H9 (cell line): ENCODE results near the gene ANKDD1B. TPM values are rescaled to one million over a fixed set of nuclear protein-coding genes. Genes with fewer than 3 reads are reported as not detected.

ENCODE experiments used
- DNase-seq: peaks from one replicate; pipeline ENCODE4 v3.0.0-alpha.2; 2017
- H2AFZ ChIP-seq: one replicate; pipeline ENCODE4 v1.6.1; 2013; ENCODE audit warnings: mild to moderate bottlenecking, low read length, control low read depth, moderate library complexity
- H2AK5ac ChIP-seq: 2 replicates; pipeline ENCODE4 v1.6.1; 2013; ENCODE audit warnings: low read length, control low read depth, mixed read lengths; ENCODE audit not compliant: insufficient read length
- H2BK120ac ChIP-seq: one replicate; pipeline ENCODE4 v1.6.1; 2013; ENCODE audit warnings: low read depth, mild to moderate bottlenecking, low read length, control low read depth, inconsistent platforms; ENCODE audit not compliant: poor library complexity, severe bottlenecking
- H2BK12ac ChIP-seq: 2 replicates; pipeline ENCODE4 v1.6.1; 2013; ENCODE audit warnings: low read length, control low read depth, mixed read lengths, low read depth; ENCODE audit not compliant: insufficient read length
- H2BK15ac ChIP-seq: 2 replicates; pipeline ENCODE4 v1.6.1; 2013; ENCODE audit warnings: low read depth, low read length, control low read depth
- H2BK20ac ChIP-seq: one replicate; pipeline ENCODE4 v1.6.1; 2013; ENCODE audit warnings: low read depth, mild to moderate bottlenecking, low read length, control low read depth, inconsistent platforms; ENCODE audit not compliant: poor library complexity, severe bottlenecking
- H2BK5ac ChIP-seq: 2 replicates; pipeline ENCODE4 v1.6.1; 2013; ENCODE audit warnings: low read length, control low read depth, mixed read lengths; ENCODE audit not compliant: insufficient read length
- H3K14ac ChIP-seq: 2 replicates; pipeline ENCODE4 v1.6.1; 2013; ENCODE audit warnings: low read length, control low read depth; ENCODE audit not compliant: insufficient read depth
- H3K18ac ChIP-seq: 2 replicates; pipeline ENCODE4 v1.6.1; 2013; ENCODE audit warnings: low read depth, mild to moderate bottlenecking, mixed read lengths, low read length, control low read depth; ENCODE audit not compliant: insufficient read length
- H3K23ac ChIP-seq: 2 replicates; pipeline ENCODE4 v1.6.1; 2013; ENCODE audit warnings: low read length, control low read depth, mixed read lengths, low read depth; ENCODE audit not compliant: insufficient read length
- H3K23me2 ChIP-seq: 2 replicates; pipeline ENCODE4 v1.6.1; 2013; ENCODE audit warnings: low read depth, mild to moderate bottlenecking, mixed read lengths, low read length, control low read depth; ENCODE audit not compliant: insufficient read length, poor library complexity, severe bottlenecking
- H3K27ac ChIP-seq: 2 replicates; pipeline ENCODE4 v1.5.1; 2013; ENCODE audit warnings: low read length, control low read depth, mixed read lengths, low read depth; ENCODE audit not compliant: insufficient read length
- H3K27me3 ChIP-seq: 2 replicates; pipeline ENCODE4 v1.6.1; 2013; ENCODE audit warnings: low read length, control low read depth, inconsistent platforms; ENCODE audit not compliant: insufficient read depth
- H3K4ac ChIP-seq: 2 replicates; pipeline ENCODE4 v1.6.1; 2013; ENCODE audit warnings: low read depth, mild to moderate bottlenecking, control low read depth, inconsistent platforms, low read length, moderate library complexity
- H3K4me1 ChIP-seq: 2 replicates; pipeline ENCODE4 v1.6.1; 2013; ENCODE audit warnings: low read length, control low read depth, inconsistent platforms; ENCODE audit not compliant: insufficient read depth
- H3K4me2 ChIP-seq: 2 replicates; pipeline ENCODE4 v1.6.1; 2013; ENCODE audit warnings: low read length, control low read depth, mixed read lengths; ENCODE audit not compliant: insufficient read length, insufficient read depth
- H3K56ac ChIP-seq: 2 replicates; pipeline ENCODE4 v1.6.1; 2013; ENCODE audit warnings: low read depth, mild to moderate bottlenecking, mixed read lengths, low read length, control low read depth; ENCODE audit not compliant: insufficient read length
- H3K79me1 ChIP-seq: 2 replicates; pipeline ENCODE4 v1.6.1; 2013; ENCODE audit warnings: low read depth, mild to moderate bottlenecking, moderate library complexity, low read length, control low read depth, inconsistent platforms; ENCODE audit not compliant: insufficient read depth, poor library complexity, severe bottlenecking
- H3K79me2 ChIP-seq: 2 replicates; pipeline ENCODE4 v1.6.1; 2013; ENCODE audit warnings: low read length, control low read depth, inconsistent platforms; ENCODE audit not compliant: insufficient read depth
- H3K9ac ChIP-seq: 2 replicates; pipeline ENCODE4 v1.6.1; 2013; ENCODE audit warnings: low read length, control low read depth, mixed read lengths; ENCODE audit not compliant: insufficient read length; ENCODE audit errors: extremely low read depth
- H3K9me3 ChIP-seq: one replicate; pipeline ENCODE4 v1.6.1; 2013; ENCODE audit warnings: low read depth, low read length, inconsistent platforms; ENCODE audit not compliant: control insufficient read depth
- H3T11ph ChIP-seq: one replicate; pipeline ENCODE4 v1.6.1; 2013; ENCODE audit warnings: mild to moderate bottlenecking, low read length, control low read depth, inconsistent platforms
- H4K20me1 ChIP-seq: one replicate; pipeline ENCODE4 v1.6.1; 2013; ENCODE audit not compliant: control insufficient read depth, insufficient read length, insufficient read depth
- H4K5ac ChIP-seq: 2 replicates; pipeline ENCODE4 v1.6.1; 2013; ENCODE audit warnings: low read depth, mild to moderate bottlenecking, mixed read lengths, low read length, control low read depth; ENCODE audit not compliant: insufficient read length
- H4K8ac ChIP-seq: replicated peaks from 2 replicates; pipeline ENCODE4 v1.6.1; 2013; ENCODE audit warnings: low read length, control low read depth, mixed read lengths, low read depth; ENCODE audit not compliant: insufficient read length
- H4K91ac ChIP-seq: 2 replicates; pipeline ENCODE4 v1.6.1; 2013; ENCODE audit warnings: low read depth, mild to moderate bottlenecking, moderate library complexity, mixed read lengths, low read length, control low read depth; ENCODE audit not compliant: insufficient read length
- H3K27ac Mint-ChIP-seq, 3 experiments: 2 replicates in 2 of 3; 3 replicates in 1 of 3; pipeline ENCODE4 v1.8.0; 2020 to 2021; ENCODE audit warnings: mixed read lengths in 3 of 3, mild to moderate bottlenecking in 1 of 3, moderate library complexity in 1 of 3
- H3K27me3 Mint-ChIP-seq: 2 replicates; pipeline ENCODE4 v1.8.0; 2021; ENCODE audit warnings: low read depth, mild to moderate bottlenecking, moderate library complexity, mixed read lengths
- H3K36me3 Mint-ChIP-seq, 3 experiments: 2 replicates in 2 of 3; 3 replicates in 1 of 3; pipeline ENCODE4 v1.8.0; 2020 to 2021; ENCODE audit warnings: low read depth in 3 of 3, mixed read lengths in 3 of 3; ENCODE audit not compliant: insufficient read depth in 1 of 3
- H3K4me1 Mint-ChIP-seq, 2 experiments: 2 replicates each; pipeline ENCODE4 v1.8.0; 2020; ENCODE audit warnings: mixed read lengths in 2 of 2
- H3K4me3 Mint-ChIP-seq, 2 experiments: 2 replicates in 1 of 2; 3 replicates in 1 of 2; pipeline ENCODE4 v1.8.0; 2020 to 2021; ENCODE audit warnings: mild to moderate bottlenecking in 2 of 2, mixed read lengths in 2 of 2, moderate library complexity in 1 of 2
- H3K9me3 Mint-ChIP-seq, 2 experiments: 2 replicates in 1 of 2; 3 replicates in 1 of 2; pipeline ENCODE4 v1.8.0; 2020; ENCODE audit warnings: mild to moderate bottlenecking in 2 of 2, mixed read lengths in 2 of 2, moderate library complexity in 1 of 2
- WGBS: extraction: QIAGEN DNeasy Blood & Tissue Kit; methylation state at CpG from one replicate; pipeline ENCODE4 v1.1.7; 2013; ENCODE audit warnings: missing lambda C conversion rate, low lambda C conversion rate, mixed read lengths; ENCODE audit not compliant: insufficient read length; ENCODE audit errors: extremely low coverage; 5-methylcytosine and 5-hydroxymethylcytosine counted together
- total RNA-seq: library from RNA; stranded (reverse); gene quantifications from 2 replicates; pipeline ENCODE4 v1.2.1, GENCODE V29; 2021
- TF ChIP-seq, protein P1 (sequence below): fragments of 200-600 bp; sonication (generic); conservative IDR thresholded peaks from 3 replicates; pipeline ENCODE4 v1.8.0; 2021; ENCODE audit warnings: antibody characterized with exemption, mild to moderate bottlenecking

Gene ANKDD1B
- total RNA-seq, 1 experiment from 2014 or later: 0.33 TPM

- H3K4me1 ChIP-seq: no peaks in the 10 kb centered on the region; the same call in 1 of the 2 replicates
- TF ChIP-seq, protein P1, sequence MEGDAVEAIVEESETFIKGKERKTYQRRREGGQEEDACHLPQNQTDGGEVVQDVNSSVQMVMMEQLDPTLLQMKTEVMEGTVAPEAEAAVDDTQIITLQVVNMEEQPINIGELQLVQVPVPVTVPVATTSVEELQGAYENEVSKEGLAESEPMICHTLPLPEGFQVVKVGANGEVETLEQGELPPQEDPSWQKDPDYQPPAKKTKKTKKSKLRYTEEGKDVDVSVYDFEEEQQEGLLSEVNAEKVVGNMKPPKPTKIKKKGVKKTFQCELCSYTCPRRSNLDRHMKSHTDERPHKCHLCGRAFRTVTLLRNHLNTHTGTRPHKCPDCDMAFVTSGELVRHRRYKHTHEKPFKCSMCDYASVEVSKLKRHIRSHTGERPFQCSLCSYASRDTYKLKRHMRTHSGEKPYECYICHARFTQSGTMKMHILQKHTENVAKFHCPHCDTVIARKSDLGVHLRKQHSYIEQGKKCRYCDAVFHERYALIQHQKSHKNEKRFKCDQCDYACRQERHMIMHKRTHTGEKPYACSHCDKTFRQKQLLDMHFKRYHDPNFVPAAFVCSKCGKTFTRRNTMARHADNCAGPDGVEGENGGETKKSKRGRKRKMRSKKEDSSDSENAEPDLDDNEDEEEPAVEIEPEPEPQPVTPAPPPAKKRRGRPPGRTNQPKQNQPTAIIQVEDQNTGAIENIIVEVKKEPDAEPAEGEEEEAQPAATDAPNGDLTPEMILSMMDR: no peak
- no peak overlapping the region for H3K18ac ChIP-seq
- H2BK12ac ChIP-seq: no peak overlapping the region
- no peaks in the 10 kb centered on the region; the same call in 1 of the 2 replicates for H3K79me2 ChIP-seq
- no peak overlapping the region for H3K4me2 ChIP-seq
- H3K4me3 Mint-ChIP-seq: no peak overlapping the region
- H3K27me3 ChIP-seq: no peaks in the 10 kb centered on the region
- no peak overlapping the region for H3K4ac ChIP-seq
- no peak overlapping the region for H3T11ph ChIP-seq
- no peak overlapping the region for H2BK120ac ChIP-seq
- no peaks in the 10 kb centered on the region; a peak in 1 of 5 replicates for H3K9me3 Mint-ChIP-seq
- no peaks in the 10 kb centered on the region for H4K20me1 ChIP-seq
- H2BK15ac ChIP-seq: no peak overlapping the region
- H2BK5ac ChIP-seq: no peak overlapping the region
- H3K27ac Mint-ChIP-seq: no peak overlapping the region
- WGBS: no CpG with 5 or more reads among the region's 1 CpG
- no peak for DNase-seq
- H3K56ac ChIP-seq: no peak overlapping the region
- no peaks in the 10 kb centered on the region for H3K36me3 Mint-ChIP-seq
- H4K5ac ChIP-seq: no peak overlapping the region
- no peaks in the 10 kb centered on the region for H3K9me3 ChIP-seq
- no peak overlapping the region for H2AK5ac ChIP-seq
- H3K14ac ChIP-seq: no peak overlapping the region
- no peak overlapping the region for H3K23ac ChIP-seq
- H2AFZ ChIP-seq: no peak overlapping the region
- H3K27me3 Mint-ChIP-seq: 0 out of 2 replicates have a peak, but pooled peaks cover 3% of the 10 kb centered on the region
- H4K91ac ChIP-seq: no peak overlapping the region
- H3K23me2 ChIP-seq: peaks cover 11% of the 10 kb centered on the region
- H3K4me1 Mint-ChIP-seq: peaks cover 31 to 37% of the 10 kb centered on the region in 2 experiments
- H3K9ac ChIP-seq: no peak overlapping the region
- no peak overlapping the region for H4K8ac ChIP-seq
- no peak overlapping the region for H3K27ac ChIP-seq
- no peaks in the 10 kb centered on the region for H3K79me1 ChIP-seq
- no peak overlapping the region for H2BK20ac ChIP-seq
Observed at GRCh38 chr5:75614176-75614575, 2.9 kb downstream of the ANKDD1B start.
